Measurements from ENCODE around the gene GCC2.
A peak's percentile ranks its signal among the peaks of the same experiment; 100 is the strongest.
"Not testable (repeated sequence)": the region's sequence is repeated elsewhere in the genome, so short reads cannot be mapped to it uniquely, and the experiment has no call there.

Gene GCC2

DNA sequence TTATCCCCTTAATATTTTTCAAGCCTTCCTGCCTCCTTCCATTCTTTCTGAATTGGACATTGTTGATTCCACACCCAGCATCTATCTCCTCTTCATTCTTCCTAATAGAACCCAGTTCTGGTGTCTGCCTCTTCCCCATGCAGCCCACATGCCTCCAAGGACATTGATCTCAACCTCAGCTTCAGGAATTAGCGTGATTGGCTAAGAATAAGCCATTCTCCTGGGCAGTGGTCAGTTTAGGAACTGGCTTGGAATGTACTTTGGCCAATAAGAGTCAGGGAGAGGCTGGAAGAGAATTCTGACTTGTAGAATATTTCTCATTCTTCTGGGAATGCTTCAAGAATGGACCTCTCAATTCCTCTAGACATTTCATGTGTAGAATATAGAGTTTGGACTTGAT lies 25.9 kb upstream of the GCC2 start:
- Mint-ChIP-seq H3K9me3 (no peaks in the 10 kb centered on the region), H3K4me1 (ENCODE audit: low read depth) (no peaks in the 10 kb centered on the region), H3K4me3 (no peak overlapping the region)

DNA sequence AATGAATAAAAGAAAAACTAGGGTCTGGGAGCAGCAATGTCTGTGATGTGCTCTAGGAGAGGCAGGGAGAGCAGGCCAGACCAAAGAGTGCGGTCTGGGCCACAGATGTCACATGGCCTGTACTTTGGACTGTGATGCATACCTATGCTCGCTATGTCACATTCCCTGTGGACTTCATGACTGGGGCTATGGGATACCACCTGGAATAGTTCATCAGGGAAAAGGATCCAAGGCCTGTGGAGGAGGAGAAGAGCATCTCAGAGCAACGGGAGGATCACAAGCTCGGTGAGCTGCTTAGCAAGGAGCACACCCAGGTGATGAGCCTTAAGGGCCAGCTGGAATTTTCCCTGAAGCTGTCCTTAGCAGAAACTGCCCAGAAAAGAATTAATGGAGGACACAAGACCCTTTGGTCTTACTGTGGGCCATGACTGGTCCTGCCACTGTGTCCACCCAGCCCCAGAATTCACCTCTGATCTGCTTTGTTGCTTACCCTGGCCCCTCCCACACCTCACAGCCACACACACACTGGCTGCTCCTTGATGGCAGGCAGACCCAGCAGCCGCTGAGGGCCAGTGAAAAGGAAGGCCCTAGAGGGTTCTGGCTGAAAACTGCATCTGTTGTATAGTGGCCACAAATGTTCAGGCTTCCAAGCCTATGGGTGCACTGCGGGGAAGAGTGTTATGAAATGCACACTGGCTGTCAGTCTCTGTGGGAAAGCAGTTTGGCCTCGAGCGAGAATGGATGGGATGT lies 25.3 kb upstream of the GCC2 start:
- Mint-ChIP-seq H3K4me3 (no peak overlapping the region), H3K9me3 (no peaks in the 10 kb centered on the region), H3K36me3 (ENCODE audit: low read depth) (no peaks in the 10 kb centered on the region), H3K27me3 (ENCODE audit: low read depth) (peaks cover 4% of the 10 kb centered on the region), H3K27ac (no peak overlapping the region), H3K4me1 (ENCODE audit: low read depth) (no peaks in the 10 kb centered on the region)
- no peak for DNase-seq (ENCODE audit: low spot score)

More for the DNA sequence above, 25.9 kb upstream of the GCC2 start:
- Mint-ChIP-seq H3K27ac (no peak overlapping the region), H3K36me3 (ENCODE audit: low read depth) (no peaks in the 10 kb centered on the region), H3K27me3 (ENCODE audit: low read depth) (peaks cover 4% of the 10 kb centered on the region)
- no peak for DNase-seq (ENCODE audit: low spot score)

DNA sequence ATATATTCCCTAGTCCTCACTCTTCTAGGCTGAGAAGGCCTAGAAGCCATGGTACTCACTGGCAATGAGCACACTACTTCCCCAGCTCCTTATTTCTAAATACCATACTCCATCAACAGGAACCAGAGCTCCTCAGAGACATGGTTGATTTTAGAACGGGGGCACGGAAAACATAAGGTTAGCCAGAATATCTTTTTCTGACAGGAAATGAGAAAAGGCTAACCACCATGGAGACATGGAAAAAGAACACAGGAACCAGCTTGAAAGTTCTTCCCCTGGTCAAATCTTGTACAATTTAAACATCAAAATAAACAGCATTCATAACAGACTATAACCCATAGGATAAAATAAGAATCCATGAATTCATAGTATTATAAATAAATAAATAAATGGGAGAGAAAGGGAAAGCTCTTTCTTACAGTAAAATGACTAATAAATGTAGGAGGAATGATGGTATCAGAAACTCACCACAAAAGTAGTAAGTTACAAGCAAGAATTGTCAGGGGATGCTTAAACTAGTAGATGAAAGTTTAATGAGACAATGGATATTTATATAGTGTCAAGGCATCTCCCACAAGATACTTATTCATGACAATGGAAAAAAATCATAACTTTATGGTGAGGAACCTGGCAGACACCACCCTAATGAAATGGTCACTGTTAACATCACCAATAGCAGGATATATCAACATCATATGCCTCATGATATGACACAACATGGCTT lies 20.6 kb upstream of the GCC2 start:
- no peak for DNase-seq (ENCODE audit: low spot score)
- Mint-ChIP-seq H3K9me3 (no peaks in the 10 kb centered on the region), H3K27me3 (ENCODE audit: low read depth) (peaks cover 21% of the 10 kb centered on the region), H3K36me3 (ENCODE audit: low read depth) (no peaks in the 10 kb centered on the region), H3K4me3 (no peak overlapping the region), H3K27ac (no peak overlapping the region), H3K4me1 (ENCODE audit: low read depth) (no peaks in the 10 kb centered on the region)

DNA sequence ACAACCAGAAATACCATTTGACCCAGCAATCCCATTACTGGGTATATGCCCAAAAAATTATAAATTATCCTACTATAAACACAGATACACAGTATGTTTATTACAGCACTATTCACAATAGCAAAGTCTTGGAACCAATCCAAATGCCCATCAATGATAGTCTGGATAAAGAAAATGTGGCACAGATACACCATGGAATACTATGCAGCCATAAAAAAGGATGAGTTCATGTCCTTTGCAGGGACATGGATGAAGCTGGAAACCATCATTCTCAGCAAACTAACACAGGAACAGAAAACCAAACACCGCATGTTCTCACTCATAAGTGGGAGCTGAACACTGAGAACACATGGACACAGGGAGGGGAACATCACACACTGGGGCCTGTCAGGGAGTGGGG lies 13.4 kb upstream of the GCC2 start:
- H3K36me3 Mint-ChIP-seq (ENCODE audit: low read depth); DNase-seq (ENCODE audit: low spot score); H3K27ac Mint-ChIP-seq; H3K4me3 Mint-ChIP-seq; H3K4me1 Mint-ChIP-seq (ENCODE audit: low read depth); H3K9me3 Mint-ChIP-seq: not testable (repeated sequence)
- H3K27me3 Mint-ChIP-seq (ENCODE audit: low read depth): peaks cover 22% of the 10 kb centered on the region

DNA sequence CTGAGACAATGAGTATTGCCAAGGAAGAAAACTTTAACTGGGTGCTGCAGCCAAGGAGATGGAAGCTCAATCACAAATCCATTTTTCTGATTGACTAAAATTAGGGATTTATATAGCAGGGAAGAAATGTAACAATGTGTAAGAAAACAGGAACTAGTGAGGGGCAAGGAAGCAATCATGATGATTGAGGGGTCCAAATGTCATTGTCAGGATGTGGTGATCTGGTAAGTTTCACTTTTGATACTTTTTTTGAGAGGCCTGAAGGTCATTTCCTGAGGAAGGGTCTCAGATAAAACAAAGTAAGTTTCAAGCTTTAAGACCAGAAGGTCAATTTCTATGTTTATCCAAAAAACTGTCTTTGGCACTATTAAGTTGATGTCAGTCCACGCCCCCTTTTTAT lies 12.0 kb upstream of the GCC2 start:
- peaks cover 13% of the 10 kb centered on the region for H3K27me3 Mint-ChIP-seq (ENCODE audit: low read depth)
- peaks cover 5% of the 10 kb centered on the region for H3K4me1 Mint-ChIP-seq (ENCODE audit: low read depth)
- H3K4me3 Mint-ChIP-seq: no peak overlapping the region
- DNase-seq (ENCODE audit: low spot score): no peak
- no peaks in the 10 kb centered on the region for H3K36me3 Mint-ChIP-seq (ENCODE audit: low read depth)
- H3K27ac Mint-ChIP-seq: no peak overlapping the region
- peaks cover 8% of the 10 kb centered on the region for H3K9me3 Mint-ChIP-seq

DNA sequence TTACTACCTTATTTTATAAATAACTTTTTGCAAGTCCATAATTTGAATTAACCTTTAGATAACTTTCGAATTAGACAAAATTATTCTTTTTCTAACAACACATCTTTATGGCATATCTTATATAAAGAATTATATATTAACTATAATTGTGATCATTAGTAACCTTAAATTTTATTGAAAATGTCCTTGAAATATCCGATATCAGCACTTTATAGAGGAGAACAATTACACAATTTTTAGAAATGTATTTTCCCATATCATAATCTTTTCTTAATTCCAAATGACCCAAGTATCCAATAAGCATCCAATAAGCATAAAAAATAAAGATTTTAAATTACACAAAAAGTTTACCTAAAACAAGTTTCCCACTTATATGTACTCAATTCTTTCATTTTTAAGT lies 7.3 kb upstream of the GCC2 start:
- Mint-ChIP-seq H3K36me3 (ENCODE audit: low read depth) (peaks cover 6% of the 10 kb centered on the region), H3K27ac (no peak overlapping the region), H3K4me3 (no peak overlapping the region), H3K9me3 (peaks cover 10% of the 10 kb centered on the region), H3K4me1 (ENCODE audit: low read depth) (peaks cover 6% of the 10 kb centered on the region), H3K27me3 (ENCODE audit: low read depth) (peaks cover 5% of the 10 kb centered on the region)
- DNase-seq (ENCODE audit: low spot score): no peak

DNA sequence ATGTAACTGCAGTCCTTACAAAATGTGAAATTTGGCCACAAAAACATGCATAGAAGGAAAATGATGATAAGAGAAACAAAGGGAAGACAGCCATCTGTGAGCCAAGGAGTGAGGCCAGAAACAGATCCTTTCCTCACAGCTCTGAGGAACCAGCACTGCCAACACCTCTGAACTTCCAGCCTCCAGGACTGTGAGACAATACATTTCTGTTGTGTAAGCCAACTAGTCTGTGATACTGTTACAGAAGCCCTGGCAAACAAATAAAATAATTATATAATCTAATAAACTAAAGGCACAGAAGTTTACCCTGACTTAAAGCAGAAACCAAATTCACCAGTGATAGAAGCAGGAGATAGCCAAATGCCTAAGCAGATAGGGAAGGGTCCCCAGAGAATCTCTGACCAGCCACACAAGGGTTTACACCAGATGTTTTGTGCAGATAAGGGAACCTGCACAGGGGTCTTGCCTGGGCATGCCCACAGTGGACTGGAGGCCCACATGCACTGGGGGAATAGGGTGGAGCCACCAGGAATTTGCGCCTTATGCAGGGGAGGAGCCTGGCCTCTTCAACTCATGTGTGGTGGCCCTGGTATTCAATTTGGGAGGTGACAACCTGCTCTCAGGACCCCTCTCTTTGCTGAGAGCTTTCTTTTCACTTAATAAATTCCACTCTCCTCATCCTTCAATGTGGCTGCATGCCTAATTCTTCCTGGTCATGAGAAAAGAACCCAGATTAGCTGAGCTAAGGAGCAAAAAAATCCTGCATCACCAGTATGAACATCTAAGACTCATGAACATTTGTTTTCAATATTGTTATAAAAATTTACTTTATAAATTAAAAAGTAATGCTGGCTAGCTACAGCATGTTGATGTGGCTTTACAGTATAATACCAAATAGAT lies 3.8 kb upstream of the GCC2 start:
- H3K27ac Mint-ChIP-seq: no peak overlapping the region
- H3K36me3 Mint-ChIP-seq (ENCODE audit: low read depth): peaks cover 6% of the 10 kb centered on the region
- peaks cover 14% of the 10 kb centered on the region for H3K4me1 Mint-ChIP-seq (ENCODE audit: low read depth)
- DNase-seq (ENCODE audit: low spot score): no peak
- peaks cover 1% of the 10 kb centered on the region for H3K27me3 Mint-ChIP-seq (ENCODE audit: low read depth)
- H3K9me3 Mint-ChIP-seq: peaks cover 10% of the 10 kb centered on the region
- H3K4me3 Mint-ChIP-seq: no peak overlapping the region

DNA sequence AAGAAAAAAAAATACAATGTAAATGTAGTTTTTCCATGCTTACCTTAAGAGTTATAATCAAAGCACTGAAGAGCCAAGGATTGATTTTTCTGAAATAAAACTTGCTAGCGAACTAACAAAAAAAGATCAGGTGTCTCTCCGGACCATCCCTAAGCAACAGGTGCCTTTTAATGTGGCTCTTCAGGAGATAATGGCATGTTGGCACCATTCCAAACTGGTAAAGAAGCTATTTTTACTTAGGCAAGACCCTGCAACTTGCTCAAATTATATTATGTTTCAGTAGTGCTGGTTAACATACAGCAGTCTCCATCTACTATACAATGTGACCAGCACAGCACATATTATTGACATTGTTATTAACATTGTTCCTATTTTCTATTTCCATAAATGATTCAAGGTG lies 2.3 kb upstream of the GCC2 start:
- Mint-ChIP-seq H3K9me3 (peaks cover 10% of the 10 kb centered on the region), H3K27me3 (ENCODE audit: low read depth) (no peaks in the 10 kb centered on the region), H3K36me3 (ENCODE audit: low read depth) (peaks cover 14% of the 10 kb centered on the region), H3K27ac (no peak overlapping the region), H3K4me1 (ENCODE audit: low read depth) (peaks cover 21% of the 10 kb centered on the region), H3K4me3 (no peak overlapping the region)
- DNase-seq (ENCODE audit: low spot score): no peak

DNA sequence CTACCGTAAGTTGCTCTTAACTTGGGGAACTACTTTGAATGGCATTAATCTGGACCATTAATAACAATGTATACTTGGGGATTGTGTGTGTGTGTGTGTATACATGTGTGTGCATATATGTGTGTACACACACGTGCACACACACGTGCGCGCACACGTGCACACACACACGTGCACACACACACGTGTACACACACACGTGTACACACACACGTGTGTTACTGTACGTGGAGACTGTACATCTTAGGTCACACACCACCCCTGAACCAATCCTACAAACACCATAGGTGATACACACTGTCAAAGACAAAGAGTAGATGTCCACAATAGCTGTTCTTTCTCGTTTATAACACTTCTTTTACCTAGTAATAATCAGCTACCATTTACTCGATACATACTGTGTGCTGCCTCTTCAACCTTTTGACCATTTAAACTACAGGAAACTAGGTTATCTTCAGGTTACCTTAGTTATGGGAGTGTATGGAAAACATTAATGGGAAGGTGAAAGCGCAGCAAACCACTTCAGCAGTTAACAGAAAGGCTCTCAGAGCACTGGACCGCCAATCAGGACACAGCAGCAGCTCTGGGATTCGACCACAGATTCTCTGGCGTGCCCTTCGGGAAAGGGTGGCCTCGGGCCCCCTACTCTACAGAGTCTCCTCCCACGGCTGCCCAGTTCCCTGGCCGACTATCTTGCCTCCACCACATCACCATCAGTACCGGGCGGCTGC lies 894 bp upstream of the GCC2 start:
- peak overlapping the region; percentile 97 for H3K27ac Mint-ChIP-seq
- peak overlapping the region; percentile 97 for H3K4me3 Mint-ChIP-seq
- peaks cover 24% of the 10 kb centered on the region for H3K36me3 Mint-ChIP-seq (ENCODE audit: low read depth)
- no peaks in the 10 kb centered on the region for H3K27me3 Mint-ChIP-seq (ENCODE audit: low read depth)
- H3K9me3 Mint-ChIP-seq: peaks cover 10% of the 10 kb centered on the region
- no peak for DNase-seq (ENCODE audit: low spot score)
- H3K4me1 Mint-ChIP-seq (ENCODE audit: low read depth): peaks cover 28% of the 10 kb centered on the region

DNA sequence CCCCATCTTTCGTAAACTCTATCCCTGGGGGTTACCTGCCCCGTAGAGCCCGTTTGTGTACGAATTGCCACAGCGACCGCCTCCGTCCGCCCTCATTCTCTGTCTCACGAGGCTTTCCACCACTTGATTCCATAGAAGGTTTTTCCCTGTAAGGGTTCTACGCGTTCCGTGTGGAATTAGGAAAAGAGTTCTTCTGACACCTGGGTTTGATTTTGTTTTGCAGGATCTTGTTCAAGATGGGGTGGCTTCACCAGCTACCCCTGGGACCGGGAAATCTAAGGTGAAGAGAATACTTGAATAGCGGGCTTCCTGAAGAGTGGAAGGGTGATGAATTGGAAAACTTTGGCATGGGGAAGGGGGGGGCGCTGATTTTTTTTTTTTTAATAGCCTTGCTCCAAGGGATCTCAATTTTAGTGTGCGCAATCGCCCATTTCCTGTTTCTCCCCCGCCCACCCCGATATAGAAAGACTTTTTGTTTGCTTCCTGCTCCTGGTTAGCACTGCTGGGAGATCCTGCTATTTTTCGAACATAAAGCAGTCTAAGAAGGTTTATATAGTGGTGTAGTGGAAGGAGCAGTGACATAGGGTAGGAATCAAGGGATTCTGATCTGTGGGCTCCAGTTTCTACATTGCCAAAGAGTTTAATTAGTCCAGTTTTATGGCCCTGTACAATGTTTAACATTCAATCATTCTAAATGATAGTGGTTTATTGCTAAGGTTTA lies 564 bp downstream of the GCC2 start:
- H3K27ac Mint-ChIP-seq: peak overlapping the region; percentile 97
- H3K4me3 Mint-ChIP-seq: peak overlapping the region; percentile 97
- peaks cover 29% of the 10 kb centered on the region for H3K4me1 Mint-ChIP-seq (ENCODE audit: low read depth)
- H3K27me3 Mint-ChIP-seq (ENCODE audit: low read depth): no peaks in the 10 kb centered on the region
- DNase-seq (ENCODE audit: low spot score): peak; percentile 15
- peaks cover 3% of the 10 kb centered on the region for H3K9me3 Mint-ChIP-seq
- H3K36me3 Mint-ChIP-seq (ENCODE audit: low read depth): peaks cover 30% of the 10 kb centered on the region

DNA sequence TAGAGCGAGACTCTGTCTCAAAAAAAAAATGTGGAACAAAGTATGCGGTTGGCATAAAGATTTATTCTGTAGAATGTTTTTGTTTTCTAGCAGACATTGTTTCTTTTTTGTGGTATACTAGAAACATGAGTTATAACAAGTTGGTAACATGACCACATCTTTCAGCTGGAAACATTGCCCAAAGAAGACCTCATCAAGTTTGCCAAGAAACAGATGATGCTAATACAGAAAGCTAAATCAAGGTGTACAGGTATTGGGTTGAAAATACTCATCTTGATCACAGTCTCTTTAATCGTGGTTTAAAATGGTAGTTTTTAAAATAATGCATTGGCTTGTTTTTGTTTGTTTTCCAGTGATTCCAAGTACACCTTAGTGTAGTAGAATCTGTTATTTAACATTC lies 1.9 kb downstream of the GCC2 start:
- H3K36me3 Mint-ChIP-seq (ENCODE audit: low read depth): peaks cover 42% of the 10 kb centered on the region
- no peaks in the 10 kb centered on the region for H3K27me3 Mint-ChIP-seq (ENCODE audit: low read depth)
- no peak overlapping the region for H3K27ac Mint-ChIP-seq
- peaks cover 27% of the 10 kb centered on the region for H3K4me1 Mint-ChIP-seq (ENCODE audit: low read depth)
- H3K4me3 Mint-ChIP-seq: peak overlapping the region; percentile 97
- DNase-seq (ENCODE audit: low spot score): no peak
- no peaks in the 10 kb centered on the region for H3K9me3 Mint-ChIP-seq

DNA sequence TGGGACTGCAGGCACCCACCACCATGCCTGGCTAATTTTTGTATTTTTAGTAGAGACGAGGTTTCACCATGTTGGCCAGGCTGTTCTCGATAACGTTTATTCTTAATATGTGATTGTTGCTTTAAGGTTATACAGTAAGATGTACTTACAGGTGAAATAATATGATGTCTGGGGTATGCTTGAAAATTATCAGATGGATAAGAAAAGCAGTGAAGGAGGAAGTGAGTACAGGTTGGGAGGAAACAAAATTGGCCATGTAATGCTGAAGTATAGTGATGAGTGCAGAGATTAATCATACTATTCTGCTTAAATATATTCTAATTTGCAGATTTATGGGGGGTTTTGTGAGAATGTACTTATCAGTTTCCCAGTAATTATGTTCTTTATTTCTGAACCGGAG lies 3.0 kb downstream of the GCC2 start:
- H3K4me3 Mint-ChIP-seq: peak overlapping the region; percentile 37
- H3K36me3 Mint-ChIP-seq (ENCODE audit: low read depth): peaks cover 54% of the 10 kb centered on the region
- peaks cover 5% of the 10 kb centered on the region for H3K9me3 Mint-ChIP-seq
- H3K4me1 Mint-ChIP-seq (ENCODE audit: low read depth): peaks cover 27% of the 10 kb centered on the region
- DNase-seq (ENCODE audit: low spot score): no peak
- peak overlapping the region; percentile 64 for H3K27ac Mint-ChIP-seq
- H3K27me3 Mint-ChIP-seq (ENCODE audit: low read depth): no peaks in the 10 kb centered on the region

DNA sequence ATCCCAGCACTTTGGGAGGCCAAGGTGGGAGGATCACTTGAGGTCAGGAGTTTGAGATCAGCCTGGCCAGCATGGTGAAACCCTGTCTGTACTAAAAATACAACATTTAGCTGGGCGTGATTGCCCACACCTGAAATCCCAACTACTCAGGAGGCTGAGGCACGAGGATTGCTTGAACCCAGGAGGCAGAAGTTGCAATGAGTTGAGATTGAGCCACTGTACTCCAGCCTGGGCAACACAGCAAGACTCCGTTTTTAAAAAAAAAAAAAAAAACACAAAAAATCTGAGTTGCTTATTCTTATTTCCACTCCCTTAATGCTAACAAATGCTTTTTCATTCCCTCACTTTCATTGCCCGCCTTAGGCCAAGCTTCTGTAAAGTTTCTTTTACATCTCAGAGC lies 4.5 kb downstream of the GCC2 start:
- Mint-ChIP-seq H3K9me3 (peaks cover 20% of the 10 kb centered on the region), H3K36me3 (ENCODE audit: low read depth) (peaks cover 69% of the 10 kb centered on the region), H3K4me1 (ENCODE audit: low read depth) (peaks cover 27% of the 10 kb centered on the region)
- not testable (repeated sequence) for H3K4me3 Mint-ChIP-seq; H3K27me3 Mint-ChIP-seq (ENCODE audit: low read depth); DNase-seq (ENCODE audit: low spot score); H3K27ac Mint-ChIP-seq
